Adrenal gland (tissue), 5 donors: ENCODE results near the gene DKKL1.

Experiments
- POLR2A ChIP-seq, 2 donors: fragments of 450-650 bp; IDR thresholded peaks; one replicate each; pipeline ENCODE4 v1.6.1; 2017; ENCODE audit warnings: antibody characterized with exemption in 2 of 2, mild to moderate bottlenecking in 2 of 2, moderate library complexity in 1 of 2
- TF ChIP-seq, protein P1 (sequence below), 6 experiments: fragments of 450-650 bp in 4 of 6; fragments of 200-600 bp in 2 of 6; sonication (generic) in 1 of 6; IDR thresholded peaks; 1 replicate in 5 of 6; 2 replicates in 1 of 6; pipeline versions ENCODE4 v1.5.1 to v1.8.0; 2016 to 2021; ENCODE audit warnings: antibody characterized with exemption in 6 of 6, mild to moderate bottlenecking in 2 of 6, moderate library complexity in 1 of 6
- donor health status: DM: no; HTN: no; CAD: no.

DNA sequence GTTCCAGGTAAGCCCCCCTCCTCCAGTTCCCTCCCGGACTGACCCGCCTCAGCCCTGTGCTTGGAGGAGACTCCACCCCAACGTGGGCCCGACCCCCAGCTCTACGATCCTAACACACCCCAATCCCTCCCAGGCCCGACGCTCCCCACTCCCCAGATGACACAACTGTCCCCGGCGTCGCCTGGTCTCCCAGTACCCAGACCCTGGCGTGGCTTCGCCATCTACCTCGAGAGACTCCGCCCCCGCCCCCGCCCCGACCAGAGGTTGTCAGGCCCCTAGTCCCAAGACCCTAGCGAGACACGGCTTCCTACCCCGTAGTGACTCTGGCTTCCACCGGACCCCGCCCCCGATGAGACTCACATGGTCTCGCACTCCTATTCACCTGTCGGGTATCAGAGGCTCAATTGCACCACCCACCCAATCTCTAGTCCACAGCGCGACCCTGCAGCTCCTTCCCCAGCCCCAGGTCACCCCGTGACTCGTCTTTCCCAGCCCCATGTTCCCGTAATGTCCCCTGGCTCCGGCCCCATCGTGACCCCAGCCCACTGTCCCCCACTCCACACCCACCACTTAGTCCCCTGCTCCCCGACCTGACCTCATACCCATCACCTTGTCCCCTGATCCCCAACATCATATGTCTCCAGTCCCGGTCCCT, 25.5 kb upstream of the DKKL1 start:
- TF ChIP-seq, protein P1, sequence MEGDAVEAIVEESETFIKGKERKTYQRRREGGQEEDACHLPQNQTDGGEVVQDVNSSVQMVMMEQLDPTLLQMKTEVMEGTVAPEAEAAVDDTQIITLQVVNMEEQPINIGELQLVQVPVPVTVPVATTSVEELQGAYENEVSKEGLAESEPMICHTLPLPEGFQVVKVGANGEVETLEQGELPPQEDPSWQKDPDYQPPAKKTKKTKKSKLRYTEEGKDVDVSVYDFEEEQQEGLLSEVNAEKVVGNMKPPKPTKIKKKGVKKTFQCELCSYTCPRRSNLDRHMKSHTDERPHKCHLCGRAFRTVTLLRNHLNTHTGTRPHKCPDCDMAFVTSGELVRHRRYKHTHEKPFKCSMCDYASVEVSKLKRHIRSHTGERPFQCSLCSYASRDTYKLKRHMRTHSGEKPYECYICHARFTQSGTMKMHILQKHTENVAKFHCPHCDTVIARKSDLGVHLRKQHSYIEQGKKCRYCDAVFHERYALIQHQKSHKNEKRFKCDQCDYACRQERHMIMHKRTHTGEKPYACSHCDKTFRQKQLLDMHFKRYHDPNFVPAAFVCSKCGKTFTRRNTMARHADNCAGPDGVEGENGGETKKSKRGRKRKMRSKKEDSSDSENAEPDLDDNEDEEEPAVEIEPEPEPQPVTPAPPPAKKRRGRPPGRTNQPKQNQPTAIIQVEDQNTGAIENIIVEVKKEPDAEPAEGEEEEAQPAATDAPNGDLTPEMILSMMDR (IDR thresholded peaks at IDR 0.05) = no peak
- TF ChIP-seq POLR2A (IDR thresholded peaks at IDR 0.05) = no peak
